ENCODE measurements around the gene RIPK4.
"Not testable (repeated sequence)": the region's sequence is repeated elsewhere in the genome, so short reads cannot be mapped to it uniquely, and the experiment has no call there.

Gene RIPK4

GRCh38 chr21:41796476-41797080 lies 29.7 kb upstream of the RIPK4 start:
- no peak for DNase-seq (ENCODE audit: low read depth in 3 of 3, low spot score in 1 of 3)

- no peak for DNase-seq (ENCODE audit: low read depth in 3 of 3, low spot score in 1 of 3)
These were observed 28.9 kb upstream of the RIPK4 start for GRCh38 chr21:41795726-41796125.

GRCh38 chr21:41794600-41794999 lies 27.7 kb upstream of the RIPK4 start:
- no peak for DNase-seq (ENCODE audit: low read depth in 3 of 3, low spot score in 1 of 3)

- DNase-seq (ENCODE audit: low read depth in 3 of 3, low spot score in 1 of 3) = no peak
These were observed 25.9 kb upstream of the RIPK4 start for GRCh38 chr21:41792711-41793110.

- no peak for DNase-seq (ENCODE audit: low read depth in 3 of 3, low spot score in 1 of 3)
These were observed 19.7 kb upstream of the RIPK4 start for GRCh38 chr21:41786509-41786987.

GRCh38 chr21:41785262-41785661 lies 18.4 kb upstream of the RIPK4 start:
- DNase-seq (ENCODE audit: low read depth in 3 of 3, low spot score in 1 of 3) = not testable (repeated sequence)

DNA sequence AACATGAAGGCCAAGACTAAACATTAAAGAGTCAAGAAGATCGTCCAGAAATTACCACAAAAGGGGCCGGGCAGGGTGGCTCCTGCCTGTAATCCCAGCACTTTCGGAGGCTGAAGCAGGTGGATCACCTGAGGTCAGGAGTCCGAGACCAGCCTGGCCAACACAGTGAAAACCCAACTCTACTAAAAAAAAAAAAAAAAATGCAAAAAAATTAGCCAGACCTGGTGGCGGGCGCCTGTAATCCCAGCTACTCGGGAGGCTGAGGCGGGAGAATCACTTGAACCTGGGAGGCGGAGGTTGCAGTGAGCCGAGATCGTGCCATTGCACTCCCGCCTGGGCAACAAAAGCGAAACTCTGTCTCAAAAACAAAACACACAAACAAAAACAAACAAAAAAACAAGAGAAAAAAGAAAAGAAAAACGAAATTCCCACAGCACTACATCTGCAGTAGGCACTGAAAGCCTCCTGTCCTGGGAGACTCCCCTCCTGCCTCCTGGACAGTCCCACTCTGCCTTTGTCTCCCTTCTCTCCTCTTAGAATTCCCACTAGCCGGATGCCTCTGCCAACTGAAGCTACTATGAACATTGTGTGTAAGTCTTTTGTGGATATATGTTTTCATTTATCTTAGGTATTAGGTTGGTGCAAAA lies 17.7 kb upstream of the RIPK4 start:
- DNase-seq (ENCODE audit: low read depth in 3 of 3, low spot score in 1 of 3) = no peak

- no peak for DNase-seq (ENCODE audit: low read depth in 3 of 3, low spot score in 1 of 3)
These were observed 16.8 kb upstream of the RIPK4 start for GRCh38 chr21:41783476-41784180.

DNA sequence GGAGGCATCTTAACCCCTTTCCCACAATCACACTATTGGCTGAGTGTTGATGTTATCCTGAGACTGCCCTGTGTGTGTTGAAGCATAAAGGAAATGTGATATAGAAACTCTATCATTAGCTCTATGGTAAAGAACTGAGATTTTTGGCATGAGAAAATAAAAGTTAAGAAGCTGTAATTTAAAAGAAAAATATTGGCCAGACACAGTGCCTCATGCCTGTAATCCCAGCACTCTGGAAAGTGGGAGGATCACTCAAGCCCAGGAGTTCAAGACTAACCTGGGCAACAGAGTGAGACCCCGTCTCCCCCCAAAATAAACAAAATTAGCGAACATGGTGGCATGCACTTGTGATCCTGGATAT lies 14.2 kb upstream of the RIPK4 start:
- no peak for DNase-seq (ENCODE audit: low read depth in 3 of 3, low spot score in 1 of 3)

DNA sequence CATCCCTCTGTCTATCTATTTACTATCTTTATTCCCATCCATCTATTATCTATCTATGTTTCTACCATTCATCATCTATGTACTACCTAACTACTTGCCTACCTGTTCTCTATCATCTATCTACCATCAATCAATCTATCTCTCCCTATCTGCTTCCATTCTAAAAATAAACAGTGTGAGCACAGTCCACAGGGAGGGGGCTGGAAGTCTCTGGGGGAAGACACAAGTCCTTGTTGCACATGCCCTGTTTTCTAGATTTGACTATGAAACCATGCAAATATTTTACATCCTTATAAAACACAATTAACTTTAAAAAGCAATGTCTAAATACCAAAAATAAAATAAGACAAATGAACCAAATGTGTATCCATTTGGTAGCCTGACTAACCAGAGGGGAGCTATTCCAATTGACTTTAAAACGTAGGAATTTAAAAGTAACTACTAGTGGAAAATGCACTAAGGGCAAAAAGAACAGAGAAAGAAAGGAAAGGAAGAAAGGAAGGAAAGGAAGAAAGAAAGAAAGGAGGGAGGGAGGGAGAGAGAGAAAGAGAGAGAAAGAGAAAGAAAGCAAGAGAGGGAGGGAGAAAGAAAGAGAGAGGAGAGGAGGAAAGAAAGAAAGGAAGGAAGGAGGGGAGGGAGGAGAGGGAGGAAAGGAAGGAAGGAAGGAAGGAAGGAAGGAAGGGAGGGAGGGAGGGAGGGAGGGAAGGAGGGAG lies 13.6 kb upstream of the RIPK4 start:
- DNase-seq (ENCODE audit: low read depth in 3 of 3, low spot score in 1 of 3) = no peak

DNA sequence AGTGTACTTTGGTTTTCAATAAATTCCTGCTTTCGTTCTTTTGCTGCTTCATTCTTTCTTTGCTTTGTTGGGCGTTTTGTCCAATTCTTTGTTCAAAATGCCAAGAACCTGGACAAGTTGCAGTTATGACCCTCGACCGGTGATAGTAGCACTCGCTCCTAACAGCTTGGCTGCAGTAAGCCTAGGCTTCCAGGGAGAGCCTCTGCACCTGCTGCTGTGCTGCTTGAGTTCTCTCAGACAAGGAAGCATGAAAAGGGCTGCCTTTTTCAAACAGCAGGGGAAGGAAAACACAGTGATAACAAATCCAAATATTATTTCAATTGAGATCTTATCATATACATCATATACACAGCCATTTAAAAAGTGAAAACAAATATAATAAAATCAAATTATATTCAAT lies 12.8 kb upstream of the RIPK4 start:
- no peak for DNase-seq (ENCODE audit: low read depth in 3 of 3, low spot score in 1 of 3)

DNA sequence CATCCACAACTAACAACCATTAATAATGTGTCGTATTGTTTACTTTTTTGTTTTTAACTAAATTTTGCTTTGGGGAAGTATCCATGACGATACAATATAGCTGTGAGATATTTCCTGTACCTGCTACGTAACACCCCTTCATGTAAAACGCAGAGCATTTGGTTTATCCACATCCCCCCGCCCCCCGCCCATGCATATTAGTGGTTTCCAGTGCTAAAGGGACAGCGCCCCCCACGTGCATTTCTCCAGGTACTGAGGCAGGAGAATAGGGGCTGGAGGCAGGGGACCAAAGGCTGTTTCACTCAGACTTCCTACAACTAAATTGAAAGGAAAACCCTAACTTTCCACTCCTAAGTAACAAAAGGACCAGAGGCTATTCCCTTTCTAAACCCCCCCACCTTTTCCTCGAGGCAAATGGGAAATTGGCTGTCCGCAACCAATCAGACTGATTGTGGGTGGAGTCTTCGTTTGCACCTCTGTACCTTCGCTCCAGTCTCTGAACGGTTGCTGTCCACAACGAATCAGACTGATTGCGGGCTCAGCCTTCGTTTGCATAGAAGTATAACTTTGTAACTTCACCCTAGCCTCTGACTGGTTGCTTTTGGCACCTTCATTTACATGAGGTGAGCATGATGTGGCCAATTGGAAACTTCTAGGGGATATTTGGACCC lies 12.2 kb upstream of the RIPK4 start:
- no peak for DNase-seq (ENCODE audit: low read depth in 3 of 3, low spot score in 1 of 3)

DNA sequence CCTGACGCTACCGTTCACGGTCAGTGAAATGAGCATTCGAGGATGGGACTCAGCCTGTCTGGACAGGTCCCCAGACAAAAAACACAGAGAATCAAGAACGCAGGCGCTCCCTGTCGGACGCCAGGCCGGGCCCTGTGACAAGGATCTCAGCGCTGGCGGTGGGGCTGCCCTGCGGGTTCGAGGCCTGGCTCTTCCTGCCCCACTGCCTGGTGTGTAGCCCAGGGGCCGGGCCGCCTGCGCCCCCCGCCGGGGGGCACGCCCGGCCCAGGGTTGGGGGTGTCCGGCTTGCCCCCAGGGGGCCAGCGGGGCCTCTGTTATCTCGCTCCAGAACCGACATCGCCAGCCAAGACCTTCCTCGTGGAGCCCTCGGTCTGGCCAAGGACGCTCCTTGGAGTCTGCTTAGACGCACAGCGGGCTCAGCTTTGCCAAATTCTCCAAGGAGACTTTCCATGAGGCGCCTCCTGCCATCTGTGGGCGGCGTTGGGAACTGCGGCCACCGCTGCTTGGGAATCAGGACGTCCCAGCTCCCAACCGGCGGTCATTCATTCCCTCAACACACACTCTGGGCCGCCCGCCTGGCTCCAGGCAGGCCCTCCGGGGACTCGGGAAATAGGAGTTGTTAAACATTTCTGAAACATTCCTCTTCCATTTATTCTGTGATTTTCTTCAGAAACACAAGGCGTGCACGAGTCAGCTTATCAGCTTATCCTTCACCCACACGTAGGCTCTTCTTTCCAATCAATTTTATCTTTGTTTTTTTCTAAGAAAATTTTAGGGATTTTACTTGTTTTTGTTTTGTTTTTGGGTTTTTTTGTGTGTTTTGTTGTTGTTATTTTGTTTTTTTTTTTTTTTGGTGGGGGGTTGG lies 11.3 kb upstream of the RIPK4 start:
- no peak for DNase-seq (ENCODE audit: low read depth in 3 of 3, low spot score in 1 of 3)

DNA sequence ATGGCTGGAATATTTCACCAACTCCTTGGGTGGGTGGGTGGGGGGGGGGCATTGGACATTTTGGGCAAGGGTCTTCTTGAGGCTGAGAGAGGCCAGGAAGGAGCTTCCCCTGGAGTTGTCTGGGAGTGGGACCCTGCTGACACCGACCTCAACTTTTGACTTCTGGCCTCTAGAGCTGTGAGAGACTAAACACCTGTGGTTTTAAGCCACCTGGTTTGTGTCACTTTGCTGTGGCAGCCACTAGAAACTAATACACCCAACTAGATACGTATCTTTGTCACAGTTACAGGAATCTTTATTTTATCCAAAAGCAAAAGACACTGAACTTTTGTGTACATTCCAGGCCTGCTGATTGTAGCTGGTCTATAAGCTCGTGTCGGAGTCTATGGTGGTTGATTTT lies 9.9 kb upstream of the RIPK4 start:
- no peak for DNase-seq (ENCODE audit: low read depth in 3 of 3, low spot score in 1 of 3)

- DNase-seq (ENCODE audit: low read depth in 3 of 3, low spot score in 1 of 3) = no peak
These were observed 8.3 kb upstream of the RIPK4 start for GRCh38 chr21:41775149-41775472.

GRCh38 chr21:41774467-41775148 lies 7.8 kb upstream of the RIPK4 start:
- no peak for DNase-seq (ENCODE audit: low read depth in 3 of 3, low spot score in 1 of 3)

DNA sequence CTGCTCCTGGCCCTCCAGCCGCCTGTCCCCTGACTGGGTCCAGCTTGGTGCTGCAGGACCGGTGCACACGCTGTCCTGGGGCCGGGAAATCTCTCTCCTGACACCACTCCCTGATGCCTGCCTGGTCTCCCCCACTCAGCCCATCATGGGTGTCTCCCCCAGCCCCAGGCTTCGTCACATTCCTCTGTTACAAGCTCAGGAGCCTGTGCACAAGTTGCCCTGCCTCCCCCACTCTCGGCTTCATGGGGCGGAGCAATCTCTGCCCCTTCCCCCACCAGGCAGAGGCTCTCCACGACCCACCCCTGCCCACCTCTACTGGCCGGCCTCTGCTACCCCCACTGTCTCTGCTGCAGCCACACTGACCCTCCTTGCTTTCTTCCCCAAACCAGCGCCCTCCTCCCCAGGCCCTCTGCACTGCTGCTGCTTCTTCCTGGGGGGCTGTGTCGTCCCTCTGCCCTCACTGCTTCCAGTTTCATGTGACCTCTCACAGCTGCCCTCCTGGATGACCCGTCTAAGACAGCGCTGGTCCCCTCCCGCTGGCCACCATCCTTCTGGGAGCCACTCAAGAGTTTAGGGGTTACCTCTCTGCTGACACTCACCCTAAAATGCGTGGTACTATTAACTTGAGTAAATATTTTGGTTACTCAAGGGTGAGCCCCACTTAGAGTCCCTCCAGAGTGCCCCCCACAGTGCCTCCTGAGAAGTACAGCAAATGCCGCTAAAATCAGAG lies 5.7 kb upstream of the RIPK4 start:
- DNase-seq (ENCODE audit: low read depth in 3 of 3, low spot score in 1 of 3) = no peak

DNA sequence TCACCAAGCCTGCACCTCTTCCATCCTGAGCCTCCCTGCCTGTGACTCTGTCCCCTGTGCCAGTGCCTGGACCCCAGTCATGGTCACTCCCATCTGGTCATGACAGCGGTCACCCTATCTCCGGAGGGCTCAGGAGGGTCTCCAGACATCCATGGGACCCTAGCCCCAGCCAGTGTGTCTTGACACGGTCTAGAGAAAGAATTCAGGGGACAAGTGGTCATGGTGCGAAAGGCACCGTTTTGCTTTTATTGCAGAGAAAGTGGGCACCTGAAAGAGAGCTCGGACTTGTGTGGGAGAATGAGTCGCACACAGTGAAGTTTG lies 4.7 kb upstream of the RIPK4 start:
- DNase-seq (ENCODE audit: low read depth in 3 of 3, low spot score in 1 of 3) = no peak

- no peak for DNase-seq (ENCODE audit: low read depth in 3 of 3, low spot score in 1 of 3)
These were observed 4.2 kb upstream of the RIPK4 start for GRCh38 chr21:41770901-41771624.

All from stimulated activated CD4-positive, alpha-beta T cell treated with anti-CD3 and anti-CD28 coated beads, TNF-alpha, amount 100 ng/mL, for 1 hour (primary cell).